Bronchial epithelial cell (primary cell): ENCODE data around the gene ZBTB11. TPM values are rescaled to one million over a fixed set of nuclear protein-coding genes. Genes with fewer than 3 reads are reported as not detected.
"Not testable (repeated sequence)": the region's sequence is repeated elsewhere in the genome, so short reads cannot be mapped to it uniquely, and the experiment has no call there.

ENCODE experiments used
- DNase-seq: peaks from one replicate; pipeline ENCODE4 v3.0.0-alpha.2; 2010; ENCODE audit warnings: low read depth
- FAIRE-seq: peaks from 2 replicates; lab custom pipeline; 2011; peaks lifted over from hg19 to GRCh38; lab: Jason Lieb, UNC
- H3K27me3 ChIP-seq: 2 replicates; pipeline ENCODE4 v1.5.1; 2011; ENCODE audit warnings: low read length; ENCODE audit not compliant: control insufficient read depth, insufficient read depth
- H3K36me3 ChIP-seq: 2 replicates; pipeline ENCODE4 v1.5.1; 2011; ENCODE audit warnings: low read length; ENCODE audit not compliant: control insufficient read depth, insufficient read depth
- H3K4me3 ChIP-seq: 2 replicates; pipeline ENCODE4 v1.5.1; 2011; ENCODE audit warnings: mild to moderate bottlenecking, low read depth, low read length, control low read depth
- CTCF ChIP-seq: IDR thresholded peaks from 2 replicates; pipeline ENCODE4 v1.5.1; 2011; ENCODE audit warnings: mild to moderate bottlenecking, moderate library complexity, low read length, control low read depth, inconsistent platforms; ENCODE audit not compliant: insufficient read depth, severe bottlenecking
- total RNA-seq: library from RNA; depleted of rRNA; stranded (reverse); fragments of >200 nt; gene quantifications from 2 replicates; pipeline ENCODE4 v1.2.1, GENCODE V29; 2014

The ZBTB11 gene
- total RNA-seq, 1 donor from 2014 or later, result 34.2 TPM

- Histone ChIP-seq H3K4me3 (peak overlapping the region; percentile 15), H3K36me3 (no peaks in the 10 kb centered on the region), H3K27me3 (no peaks in the 10 kb centered on the region)
- FAIRE-seq (no peak), DNase-seq (peak; percentile 93)
- TF ChIP-seq CTCF, result no peak
Observed at GRCh38 chr3:101703169-101703568, 26.2 kb upstream of the ZBTB11 start.

GRCh38 chr3:101702726-101703125, 25.8 kb upstream of the ZBTB11 start:
- no peak for TF ChIP-seq CTCF
- DNase-seq (peak; percentile 80), FAIRE-seq (no peak)
- Histone ChIP-seq H3K4me3 (no peak overlapping the region), H3K27me3 (no peaks in the 10 kb centered on the region), H3K36me3 (no peaks in the 10 kb centered on the region)

GRCh38 chr3:101701696-101702634, 25.0 kb upstream of the ZBTB11 start:
- no peak for FAIRE-seq
- no peak overlapping the region for H3K4me3 ChIP-seq
- no peaks in the 10 kb centered on the region for H3K36me3 ChIP-seq
- TF ChIP-seq CTCF, result no peak
- DNase-seq, result no peak
- no peaks in the 10 kb centered on the region for H3K27me3 ChIP-seq

GRCh38 chr3:101695779-101696372, 18.9 kb upstream of the ZBTB11 start:
- Histone ChIP-seq H3K27me3 (no peaks in the 10 kb centered on the region), H3K4me3 (no peak overlapping the region), H3K36me3 (no peaks in the 10 kb centered on the region)
- TF ChIP-seq CTCF, result peak; percentile 55
- FAIRE-seq, result no peak
- peak; percentile 53 for DNase-seq

GRCh38 chr3:101694836-101695235, 17.9 kb upstream of the ZBTB11 start:
- H3K27me3 ChIP-seq, H3K36me3 ChIP-seq, FAIRE-seq, H3K4me3 ChIP-seq, DNase-seq: not testable (repeated sequence)

GRCh38 chr3:101693540-101693939, 16.6 kb upstream of the ZBTB11 start:
- FAIRE-seq, H3K4me3 ChIP-seq, H3K36me3 ChIP-seq, H3K27me3 ChIP-seq: not testable (repeated sequence)
- TF ChIP-seq CTCF, result peak; percentile 53
- peak; percentile 55 for DNase-seq

- H3K4me3 ChIP-seq, H3K36me3 ChIP-seq, DNase-seq, H3K27me3 ChIP-seq, FAIRE-seq: not testable (repeated sequence)
Observed at GRCh38 chr3:101691685-101692671, 15.0 kb upstream of the ZBTB11 start.
